MCF 10A (cell line): ENCODE results near the gene ZNF536. TPM values are rescaled to one million over a fixed set of nuclear protein-coding genes. Genes with fewer than 3 reads are reported as not detected.

Experiments used
- BruUV-seq: library from RNA; stranded (reverse); fragments of 400-500 nt; replicated peaks from 2 replicates; lab custom pipeline; 2021; lab: Mats Ljungman, UMichigan
- CTCF ChIA-PET: fragments of 300-600 bp; sonication (Branson Sonifier 250); formaldehyde crosslinking; extraction: SDS; loops from one replicate; lab custom pipeline; 2021; ENCODE audit warnings: antibody characterized with exemption, inconsistent platforms; lab: Yijun Ruan, JAX
- POLR2A ChIA-PET: fragments of 300-600, 350-650 bp; sonication (Branson Sonifier 250); formaldehyde crosslinking; extraction: SDS; loops from one replicate; lab custom pipeline; 2020; ENCODE audit warnings: antibody characterized with exemption, inconsistent platforms; lab: Yijun Ruan, JAX
- DNase-seq: peaks from one replicate; pipeline ENCODE4 v3.0.0-alpha.2; 2018; ENCODE audit not compliant: unreplicated experiment
- H3K27ac Mint-ChIP-seq: one replicate; pipeline ENCODE4 v1.8.0; 2022; ENCODE audit warnings: mild to moderate bottlenecking, low read depth, mixed read lengths; ENCODE audit not compliant: unreplicated experiment
- H3K27me3 Mint-ChIP-seq: one replicate; pipeline ENCODE4 v1.8.0; 2022; ENCODE audit warnings: mixed read lengths; ENCODE audit not compliant: insufficient read depth, unreplicated experiment
- H3K36me3 Mint-ChIP-seq: one replicate; pipeline ENCODE4 v1.8.0; 2022; ENCODE audit warnings: mild to moderate bottlenecking, moderate library complexity, mixed read lengths; ENCODE audit not compliant: insufficient read depth, unreplicated experiment
- H3K4me1 Mint-ChIP-seq: one replicate; pipeline ENCODE4 v1.8.0; 2022; ENCODE audit warnings: mixed read lengths; ENCODE audit not compliant: insufficient read depth, unreplicated experiment
- H3K4me3 Mint-ChIP-seq: one replicate; pipeline ENCODE4 v1.8.0; 2022; ENCODE audit warnings: mild to moderate bottlenecking, moderate library complexity, mixed read lengths; ENCODE audit not compliant: unreplicated experiment
- H3K9me3 Mint-ChIP-seq: one replicate; pipeline ENCODE4 v1.8.0; 2022; ENCODE audit warnings: mixed read lengths; ENCODE audit not compliant: unreplicated experiment
- intact Hi-C: fragments of 100-400 bp; cut with micrococcal nuclease; formaldehyde crosslinking; loops from 2 replicates; pipeline ENCODE4 v1.14.1; 2022
- total RNA-seq: library from RNA; stranded (reverse); gene quantifications from 2 replicates; pipeline ENCODE4 v1.2.3, GENCODE V29; 2022
- TF ChIP-seq, protein P1 (sequence below): fragments of 200-600 bp; IDR thresholded peaks from one replicate; pipeline ENCODE4 v1.8.0; 2022; ENCODE audit warnings: antibody characterized with exemption, mild to moderate bottlenecking; ENCODE audit not compliant: unreplicated experiment

ZNF536 gene
- total RNA-seq, 1 experiment from 2014 or later = not detected

DNA sequence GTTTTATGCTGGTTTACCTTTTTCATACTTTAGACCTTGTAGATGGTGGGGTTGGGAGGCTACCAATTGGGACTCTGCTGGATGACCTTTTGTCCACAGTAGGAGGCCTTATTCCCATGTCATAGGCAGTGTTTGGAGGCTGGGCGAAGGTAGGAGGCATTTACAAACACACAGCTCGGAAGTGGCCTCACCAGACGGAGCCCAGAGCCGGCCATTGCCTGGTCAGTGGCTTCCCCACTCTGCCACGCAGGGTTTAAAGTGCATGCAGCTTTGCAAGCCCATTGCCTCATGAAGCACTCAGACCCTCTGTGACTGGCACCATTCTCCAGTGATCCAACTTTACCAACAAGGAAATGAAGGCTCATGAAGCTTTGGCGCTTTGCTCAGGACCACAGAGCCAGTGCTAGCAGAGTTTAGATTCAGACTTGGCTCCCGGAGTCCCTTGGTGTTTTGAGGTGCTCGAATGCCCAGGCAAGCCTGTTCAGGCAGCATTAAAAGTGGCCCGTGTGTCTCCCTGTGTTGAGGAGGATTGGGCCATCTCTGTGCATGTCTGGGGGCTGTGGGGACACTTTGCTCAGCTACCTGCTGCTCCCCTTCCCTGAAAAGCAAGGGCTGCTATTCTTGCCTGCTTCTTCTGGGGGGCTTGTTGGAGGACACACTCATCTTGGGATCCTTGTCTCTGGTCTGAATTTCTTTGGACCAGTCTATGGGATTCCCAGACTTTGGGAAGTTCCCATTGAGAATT is 148.7 kb downstream of the ZNF536 start:
- TF ChIP-seq, protein P1, sequence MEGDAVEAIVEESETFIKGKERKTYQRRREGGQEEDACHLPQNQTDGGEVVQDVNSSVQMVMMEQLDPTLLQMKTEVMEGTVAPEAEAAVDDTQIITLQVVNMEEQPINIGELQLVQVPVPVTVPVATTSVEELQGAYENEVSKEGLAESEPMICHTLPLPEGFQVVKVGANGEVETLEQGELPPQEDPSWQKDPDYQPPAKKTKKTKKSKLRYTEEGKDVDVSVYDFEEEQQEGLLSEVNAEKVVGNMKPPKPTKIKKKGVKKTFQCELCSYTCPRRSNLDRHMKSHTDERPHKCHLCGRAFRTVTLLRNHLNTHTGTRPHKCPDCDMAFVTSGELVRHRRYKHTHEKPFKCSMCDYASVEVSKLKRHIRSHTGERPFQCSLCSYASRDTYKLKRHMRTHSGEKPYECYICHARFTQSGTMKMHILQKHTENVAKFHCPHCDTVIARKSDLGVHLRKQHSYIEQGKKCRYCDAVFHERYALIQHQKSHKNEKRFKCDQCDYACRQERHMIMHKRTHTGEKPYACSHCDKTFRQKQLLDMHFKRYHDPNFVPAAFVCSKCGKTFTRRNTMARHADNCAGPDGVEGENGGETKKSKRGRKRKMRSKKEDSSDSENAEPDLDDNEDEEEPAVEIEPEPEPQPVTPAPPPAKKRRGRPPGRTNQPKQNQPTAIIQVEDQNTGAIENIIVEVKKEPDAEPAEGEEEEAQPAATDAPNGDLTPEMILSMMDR = no peak
- no peak for DNase-seq
- Mint-ChIP-seq H3K27ac (no peak overlapping the region), H3K36me3 (no peaks in the 10 kb centered on the region), H3K4me1 (no peaks in the 10 kb centered on the region), H3K4me3 (no peak overlapping the region), H3K9me3 (peaks cover 33% of the 10 kb centered on the region), H3K27me3 (no peaks in the 10 kb centered on the region)
- CTCF ChIA-PET = interaction anchor here (0.5 kb wide), 1 partner anchor 12 kb away, joined by 3 read pairs; no protein-coding TSS in a partner anchor
- no TSS peak for BruUV-seq
- POLR2A ChIA-PET = no interaction called here
- intact Hi-C loops = no loop called here

- H3K9me3 Mint-ChIP-seq = peaks cover 25% of the 10 kb centered on the region
- BruUV-seq = no TSS peak
- no peaks in the 10 kb centered on the region for H3K4me1 Mint-ChIP-seq
- ChIA-PET POLR2A (no interaction called here), CTCF (no interaction called here)
- TF ChIP-seq, protein P1 = no peak
- no peak for DNase-seq
- H3K36me3 Mint-ChIP-seq = no peaks in the 10 kb centered on the region
- intact Hi-C loops = no loop called here
- H3K27ac Mint-ChIP-seq = no peak overlapping the region
- no peak overlapping the region for H3K4me3 Mint-ChIP-seq
- H3K27me3 Mint-ChIP-seq = no peaks in the 10 kb centered on the region
These were observed 149.8 kb downstream of the ZNF536 start for GRCh38 chr19:30521937-30522336.

DNA sequence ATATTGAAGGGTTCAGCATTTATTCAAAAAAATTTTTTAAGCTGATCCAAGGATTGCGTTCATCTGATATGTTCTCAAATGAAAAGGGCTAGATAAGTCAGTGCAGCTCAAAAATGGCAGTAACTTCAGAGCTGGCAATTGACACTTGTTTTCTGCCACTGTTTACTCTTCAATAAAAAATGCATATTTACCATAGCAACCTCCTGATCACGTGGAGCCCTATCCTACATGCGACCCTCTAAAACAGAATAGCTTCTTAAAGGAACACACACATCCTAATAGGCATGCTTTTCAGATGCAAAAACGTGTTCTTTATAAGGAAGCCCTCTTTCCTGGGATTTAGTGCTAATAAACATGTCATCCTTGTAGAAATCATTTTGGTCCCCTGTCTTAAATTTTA is 150.2 kb downstream of the ZNF536 start:
- BruUV-seq = no TSS peak
- ChIA-PET POLR2A (no interaction called here), CTCF (no interaction called here)
- Mint-ChIP-seq H3K4me1 (no peaks in the 10 kb centered on the region), H3K9me3 (peaks cover 24% of the 10 kb centered on the region), H3K4me3 (no peak overlapping the region), H3K36me3 (no peaks in the 10 kb centered on the region), H3K27ac (no peak overlapping the region), H3K27me3 (no peaks in the 10 kb centered on the region)
- no peak for DNase-seq
- TF ChIP-seq, protein P1 = no peak
- intact Hi-C loops = no loop called here

- DNase-seq = no peak
- Mint-ChIP-seq H3K9me3 (peaks cover 24% of the 10 kb centered on the region), H3K4me1 (no peaks in the 10 kb centered on the region), H3K27me3 (no peaks in the 10 kb centered on the region), H3K27ac (no peak overlapping the region), H3K4me3 (no peak overlapping the region), H3K36me3 (no peaks in the 10 kb centered on the region)
- ChIA-PET POLR2A (no interaction called here), CTCF (no interaction called here)
- no TSS peak for BruUV-seq
- TF ChIP-seq, protein P1 = no peak
- intact Hi-C loops = no loop called here
These were observed 151.6 kb downstream of the ZNF536 start for GRCh38 chr19:30523791-30524190.
